HUDEP-2 (cell line): ENCODE measurements around the gene SASH1.

Experiments used
- DNase-seq, 76 experiments: peaks; one replicate each; lab custom pipeline; 2025; ENCODE audit not compliant: unreplicated experiment in 76 of 76; lab: John Stamatoyannopoulos, UW

SASH1 gene

GRCh38 chr6:148491638-148492251 lies 149.1 kb downstream of the SASH1 start:
- no peak for DNase-seq

- no peak for DNase-seq
Observed at GRCh38 chr6:148492654-148493290, 150.1 kb downstream of the SASH1 start.

GRCh38 chr6:148493424-148493823 lies 150.8 kb downstream of the SASH1 start:
- no peak for DNase-seq

- no peak for DNase-seq
Observed at GRCh38 chr6:148494226-148494625, 151.6 kb downstream of the SASH1 start.

GRCh38 chr6:148495029-148495428 lies 152.4 kb downstream of the SASH1 start:
- DNase-seq: no peak

- no peak for DNase-seq
Observed at GRCh38 chr6:148497257-148497656, 154.6 kb downstream of the SASH1 start.

GRCh38 chr6:148497717-148498116 lies 155.1 kb downstream of the SASH1 start:
- DNase-seq: no peak

GRCh38 chr6:148500402-148500801 lies 157.8 kb downstream of the SASH1 start:
- no peak for DNase-seq

GRCh38 chr6:148501178-148501590 lies 158.5 kb downstream of the SASH1 start:
- no peak for DNase-seq

- no peak for DNase-seq
Observed at GRCh38 chr6:148502083-148502772, 159.6 kb downstream of the SASH1 start.

GRCh38 chr6:148502773-148503135 lies 160.1 kb downstream of the SASH1 start:
- DNase-seq: no peak

- no peak for DNase-seq
Observed at GRCh38 chr6:148503703-148504102, 161.1 kb downstream of the SASH1 start.

- no peak for DNase-seq
Observed at GRCh38 chr6:148507774-148508173, 165.1 kb downstream of the SASH1 start.

- DNase-seq: no peak
Observed at GRCh38 chr6:148508401-148509041, 165.9 kb downstream of the SASH1 start.

GRCh38 chr6:148509119-148509799 lies 166.6 kb downstream of the SASH1 start:
- DNase-seq: no peak

- no peak for DNase-seq
Observed at GRCh38 chr6:148509800-148510581, 167.4 kb downstream of the SASH1 start.

GRCh38 chr6:148513145-148514071 lies 170.8 kb downstream of the SASH1 start:
- DNase-seq: no peak

GRCh38 chr6:148514091-148514845 lies 171.6 kb downstream of the SASH1 start:
- DNase-seq: no peak

- no peak for DNase-seq
Observed at GRCh38 chr6:148516217-148516616, 173.6 kb downstream of the SASH1 start.
